ENCODE data around the gene MYOM3. TPM values are rescaled to one million over a fixed set of nuclear protein-coding genes. Genes with fewer than 3 reads are reported as not detected.

MYOM3 gene
- total RNA-seq, 2 donors from 2014 or later = 0.11 to 0.15 TPM

GRCh38 chr1:24089027-24089742, 22.8 kb downstream of the MYOM3 start:
- Mint-ChIP-seq H3K27me3 (ENCODE audit: insufficient read depth) (no peaks in the 10 kb centered on the region), H3K4me3 (no peak overlapping the region), H3K9me3 (no peaks in the 10 kb centered on the region), H3K4me1 (peaks cover 2% of the 10 kb centered on the region), H3K27ac (no peak overlapping the region), H3K36me3 (ENCODE audit: low read depth) (no peaks in the 10 kb centered on the region)
- Histone ChIP-seq H3K4me1 (ENCODE audit: control insufficient read depth, insufficient read depth, low read length) (peaks cover 7% of the 10 kb centered on the region), H3K36me3 (ENCODE audit: control insufficient read depth, insufficient read depth, low read length) (no peaks in the 10 kb centered on the region), H3K9ac (ENCODE audit: extremely low read depth, low read length, poor library complexity, severe bottlenecking) (no peak overlapping the region), H3K4me3 (ENCODE audit: low read length) (no peak overlapping the region), H3K9me3 (ENCODE audit: control insufficient read depth, low read length) (no peaks in the 10 kb centered on the region), H3K27me3 (ENCODE audit: control insufficient read depth, insufficient read depth, low read length, poor library complexity, severe bottlenecking) (no peaks in the 10 kb centered on the region), H3K27ac (ENCODE audit: low read depth, low read length) (no peak overlapping the region)
- DNase-seq = no peak
- TF ChIP-seq CTCF (conservative IDR thresholded peaks at IDR 0.05) = no peak
- 86% methylated on average over 9 to 14 of the region's 14 CpGs for WGBS, 2 experiments (ENCODE audit: insufficient coverage in 1 of 2, insufficient read length in 1 of 2)

GRCh38 chr1:24086466-24086865, 25.5 kb downstream of the MYOM3 start:
- WGBS, 2 experiments (ENCODE audit: insufficient coverage in 1 of 2, insufficient read length in 1 of 2) = 93 to 96% methylated on average over 15 to 16 of the region's 16 CpGs
- Histone ChIP-seq H3K9me3 (ENCODE audit: control insufficient read depth, low read length) (no peaks in the 10 kb centered on the region), H3K4me3 (ENCODE audit: low read length) (no peak overlapping the region), H3K36me3 (ENCODE audit: control insufficient read depth, insufficient read depth, low read length) (no peaks in the 10 kb centered on the region), H3K9ac (ENCODE audit: extremely low read depth, low read length, poor library complexity, severe bottlenecking) (no peak overlapping the region), H3K4me1 (ENCODE audit: control insufficient read depth, insufficient read depth, low read length) (peaks cover 7% of the 10 kb centered on the region), H3K27ac (ENCODE audit: low read depth, low read length) (no peak overlapping the region), H3K27me3 (ENCODE audit: control insufficient read depth, insufficient read depth, low read length, poor library complexity, severe bottlenecking) (no peaks in the 10 kb centered on the region)
- H3K4me1 Mint-ChIP-seq = peaks cover 2% of the 10 kb centered on the region
- H3K9me3 Mint-ChIP-seq = no peaks in the 10 kb centered on the region
- H3K36me3 Mint-ChIP-seq (ENCODE audit: low read depth) = no peaks in the 10 kb centered on the region
- no peak overlapping the region for H3K27ac Mint-ChIP-seq
- no peak for DNase-seq
- H3K4me3 Mint-ChIP-seq = no peak overlapping the region
- H3K27me3 Mint-ChIP-seq (ENCODE audit: insufficient read depth) = no peaks in the 10 kb centered on the region
- no peak for TF ChIP-seq CTCF (conservative IDR thresholded peaks at IDR 0.05)

- Histone ChIP-seq H3K9ac (ENCODE audit: extremely low read depth, low read length, poor library complexity, severe bottlenecking) (no peak overlapping the region), H3K4me3 (ENCODE audit: low read length) (no peak overlapping the region), H3K27me3 (ENCODE audit: control insufficient read depth, insufficient read depth, low read length, poor library complexity, severe bottlenecking) (no peaks in the 10 kb centered on the region), H3K27ac (ENCODE audit: low read depth, low read length) (no peak overlapping the region), H3K36me3 (ENCODE audit: control insufficient read depth, insufficient read depth, low read length) (no peaks in the 10 kb centered on the region), H3K9me3 (ENCODE audit: control insufficient read depth, low read length) (no peaks in the 10 kb centered on the region), H3K4me1 (ENCODE audit: control insufficient read depth, insufficient read depth, low read length) (peaks cover 7% of the 10 kb centered on the region)
- no peaks in the 10 kb centered on the region for H3K27me3 Mint-ChIP-seq (ENCODE audit: insufficient read depth)
- no peaks in the 10 kb centered on the region for H3K36me3 Mint-ChIP-seq (ENCODE audit: low read depth)
- WGBS, 2 experiments (ENCODE audit: insufficient coverage in 1 of 2, insufficient read length in 1 of 2) = 92% methylated on average over 2 of the region's 3 CpGs; no CpG with 5 or more reads in 1 of the 2 experiments
- no peak overlapping the region for H3K4me3 Mint-ChIP-seq
- H3K4me1 Mint-ChIP-seq = peaks cover 2% of the 10 kb centered on the region
- DNase-seq = no peak
- no peak overlapping the region for H3K27ac Mint-ChIP-seq
- no peak for TF ChIP-seq CTCF (conservative IDR thresholded peaks at IDR 0.05)
- H3K9me3 Mint-ChIP-seq = no peaks in the 10 kb centered on the region
These were observed 26.4 kb downstream of the MYOM3 start for GRCh38 chr1:24085546-24085945.

All from endodermal cell (in vitro differentiated cells).